ENCODE data around the gene EVL. TPM values are rescaled to one million over a fixed set of nuclear protein-coding genes. Genes with fewer than 3 reads are reported as not detected.

EVL gene
- total and polyA plus RNA-seq, 10 of the 15 experiments (the other 5 are each of a cell fraction or from before 2014, with no cell fraction given) = 11.9 to 341 (median 89.8) TPM

DNA sequence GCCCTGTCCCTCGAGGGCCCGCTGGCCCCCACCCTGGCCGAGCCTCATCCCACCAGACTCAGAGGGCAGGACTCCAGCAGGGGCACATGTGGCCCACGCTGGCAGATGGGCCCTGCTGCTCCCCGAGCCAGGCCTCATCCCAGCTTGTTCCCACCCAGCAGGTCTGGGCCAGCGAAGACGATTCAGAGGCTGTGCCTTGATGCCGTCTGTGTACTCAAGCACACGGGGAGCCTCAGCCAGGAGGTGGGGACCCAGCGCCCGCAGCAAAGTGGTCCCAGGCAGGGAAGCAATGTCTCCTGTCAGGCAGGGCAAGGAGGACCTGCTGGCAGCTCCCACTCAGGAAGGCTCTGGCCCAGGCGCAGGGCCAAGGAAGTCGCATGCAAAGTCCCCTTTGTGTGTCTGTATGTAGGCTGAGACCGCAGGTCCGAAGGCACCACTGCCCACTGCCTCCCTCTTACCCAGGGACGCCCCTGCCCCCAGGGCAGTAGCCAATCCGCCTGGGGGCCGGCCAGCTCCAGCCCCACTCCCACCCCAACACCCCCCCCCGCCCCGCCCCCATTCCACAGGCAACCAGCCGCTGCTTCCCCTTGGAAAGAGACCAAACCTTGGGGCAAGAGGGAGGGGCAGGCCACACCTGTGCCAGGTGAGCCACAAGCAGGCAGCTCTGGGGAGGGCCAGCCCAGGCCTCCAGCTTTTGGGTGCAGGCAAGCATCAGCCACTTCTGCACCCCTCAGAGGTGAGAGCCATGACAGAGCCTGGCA lies 84.8 kb downstream of the EVL start:
- DNase-seq (ENCODE audit: low read depth, low spot score) = no peak
- TF ChIP-seq STAT1 (conservative IDR thresholded peaks at IDR 0.05) (no peak), SMAD1 (IDR thresholded peaks at IDR 0.05; ENCODE audit: low read depth, partially characterized antibody) (no peak), GATAD2B (conservative IDR thresholded peaks at IDR 0.05; ENCODE audit: low read depth) (no peak)
- TF ChIP-seq, protein P1, sequence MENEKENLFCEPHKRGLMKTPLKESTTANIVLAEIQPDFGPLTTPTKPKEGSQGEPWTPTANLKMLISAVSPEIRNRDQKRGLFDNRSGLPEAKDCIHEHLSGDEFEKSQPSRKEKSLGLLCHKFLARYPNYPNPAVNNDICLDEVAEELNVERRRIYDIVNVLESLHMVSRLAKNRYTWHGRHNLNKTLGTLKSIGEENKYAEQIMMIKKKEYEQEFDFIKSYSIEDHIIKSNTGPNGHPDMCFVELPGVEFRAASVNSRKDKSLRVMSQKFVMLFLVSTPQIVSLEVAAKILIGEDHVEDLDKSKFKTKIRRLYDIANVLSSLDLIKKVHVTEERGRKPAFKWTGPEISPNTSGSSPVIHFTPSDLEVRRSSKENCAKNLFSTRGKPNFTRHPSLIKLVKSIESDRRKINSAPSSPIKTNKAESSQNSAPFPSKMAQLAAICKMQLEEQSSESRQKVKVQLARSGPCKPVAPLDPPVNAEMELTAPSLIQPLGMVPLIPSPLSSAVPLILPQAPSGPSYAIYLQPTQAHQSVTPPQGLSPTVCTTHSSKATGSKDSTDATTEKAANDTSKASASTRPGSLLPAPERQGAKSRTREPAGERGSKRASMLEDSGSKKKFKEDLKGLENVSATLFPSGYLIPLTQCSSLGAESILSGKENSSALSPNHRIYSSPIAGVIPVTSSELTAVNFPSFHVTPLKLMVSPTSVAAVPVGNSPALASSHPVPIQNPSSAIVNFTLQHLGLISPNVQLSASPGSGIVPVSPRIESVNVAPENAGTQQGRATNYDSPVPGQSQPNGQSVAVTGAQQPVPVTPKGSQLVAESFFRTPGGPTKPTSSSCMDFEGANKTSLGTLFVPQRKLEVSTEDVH (IDR thresholded peaks at IDR 0.05; ENCODE audit: low read depth, partially characterized antibody) = no peak
- no peaks in the 10 kb centered on the region for H3K4me1 ChIP-seq (ENCODE audit: control insufficient read depth, insufficient read depth, low read length)
- no TSS peak for BruUV-seq (replicated peaks)
- ChIA-PET SMC1A (ENCODE audit: uncharacterized antibody, unreplicated experiment) (no interaction called here), RAD21 (ENCODE audit: unreplicated experiment) (interaction anchor here (0.5 kb wide), 1 partner anchor 157 kb away, joined by 4 read pairs; no protein-coding TSS in a partner anchor), POLR2A (no interaction called here), CTCF (no interaction called here)
- no peaks in the 10 kb centered on the region; the same call in 2 of the 3 replicates for H3K9me3 ChIP-seq (replicated peaks; ENCODE audit: control insufficient read depth, insufficient read depth, low read length)
- H3K27me3 ChIP-seq (replicated peaks in 1 of 2; ENCODE audit: control insufficient read depth in 2 of 2, insufficient read depth in 2 of 2, low read length in 1 of 2) = no peaks in the 10 kb centered on the region
- no peak overlapping the region for H3K27ac ChIP-seq (ENCODE audit: control insufficient read depth, insufficient read depth)
- intact Hi-C loops (cut with micrococcal nuclease; ENCODE audit: unreplicated experiment) (no loop called here), in situ Hi-C loops (cut with MboI) (no loop called here)
- no peak overlapping the region for H2AFZ ChIP-seq (ENCODE audit: control insufficient read depth, low read depth, low read length)
- no peak overlapping the region for H3K9ac ChIP-seq (ENCODE audit: control insufficient read depth, insufficient read depth, low read length)
- ATAC-seq = no peak
- no peaks in the 10 kb centered on the region for H3K36me3 ChIP-seq (ENCODE audit: control insufficient read depth in 2 of 2, insufficient read depth in 2 of 2, low read length in 1 of 2)
- H4K20me1 ChIP-seq (ENCODE audit: control insufficient read depth, insufficient read depth) = no peaks in the 10 kb centered on the region
- no peak overlapping the region for H3K4me2 ChIP-seq (ENCODE audit: control insufficient read depth, insufficient read depth)
- H3K79me2 ChIP-seq (ENCODE audit: control insufficient read depth, insufficient read depth, low read length) = no peaks in the 10 kb centered on the region
- H3K4me3 ChIP-seq = no peak overlapping the region
- no peak for FAIRE-seq
- WGBS (ENCODE audit: insufficient coverage, insufficient replicate concordance, low lambda C conversion rate, missing lambda C conversion rate) = 76% methylated on average over 16 of the region's 21 CpGs

All from GM12878 (cell line).